HCT116 (cell line): ENCODE measurements around the gene GGA1. TPM values are rescaled to one million over a fixed set of nuclear protein-coding genes. Genes with fewer than 3 reads are reported as not detected.

ENCODE experiments used
- ATAC-seq: fragments of 200-7000 bp; cut with Tn5 transposase; 2 replicates; pipeline ENCODE4 v1.9.1; 2020; ENCODE audit warnings: mild to moderate bottlenecking, moderate library complexity
- BruUV-seq: library from RNA; stranded (reverse); fragments of 400-500 nt; replicated peaks from 2 replicates; lab custom pipeline; 2021; lab: Mats Ljungman, UMichigan
- CTCF ChIA-PET: fragments of 300-600 bp; sonication (Branson Sonifier 250); formaldehyde crosslinking; loops from one replicate; lab custom pipeline; 2021; ENCODE audit warnings: antibody characterized with exemption; lab: Charles Lee
- POLR2A ChIA-PET: fragments of 300-600, 350-600 bp; sonication (Branson Sonifier 250); formaldehyde crosslinking; loops from one replicate; lab custom pipeline; 2021; ENCODE audit warnings: antibody characterized with exemption; lab: Charles Lee
- RAD21 ChIA-PET, 2 experiments: fragments of 300-600 bp; sonication (Branson Sonifier 250); formaldehyde crosslinking; loops; one replicate each; lab custom pipeline; 2023; ENCODE audit warnings: low total read pairs in 2 of 2; ENCODE audit not compliant: uncharacterized antibody in 2 of 2, unreplicated experiment in 2 of 2, low non-redundant PET in 1 of 2; lab: Charles Lee
- DNase-seq: peaks from one replicate; pipeline ENCODE4 v3.0.0-alpha.2; 2010; ENCODE audit warnings: low read depth, low spot score
- H2AFZ ChIP-seq: fragments of 200-600 bp; shearing (Covaris generic), sonication (generic); 2 replicates; pipeline ENCODE4 v1.6.1; 2017; ENCODE audit warnings: low read depth, mixed run types, mixed read lengths, antibody characterized with exemption, low read length; ENCODE audit not compliant: poor library complexity, severe bottlenecking
- H3K27ac ChIP-seq: 2 replicates; pipeline ENCODE4 v1.5.1; 2012; ENCODE audit warnings: low read depth, low read length
- H3K27me3 ChIP-seq: fragments of 200-600 bp; sonication (generic); 2 replicates; pipeline ENCODE4 v1.6.1; 2016; ENCODE audit warnings: mixed run types, low read length, mixed read lengths; ENCODE audit not compliant: insufficient read depth
- H3K36me3 ChIP-seq, 2 experiments: fragments of 200-500 bp in 1 of 2; fragments of 200-600 bp in 1 of 2; sonication (Bioruptor generic) in 1 of 2; sonication (generic) in 1 of 2; 2 replicates each; pipeline versions ENCODE4 v1.5.1 to v1.6.1; 2014 to 2016; ENCODE audit warnings: low read length in 2 of 2, inconsistent platforms in 1 of 2, mixed read lengths in 1 of 2, mixed run types in 1 of 2; ENCODE audit not compliant: insufficient read depth in 2 of 2, control insufficient read depth in 1 of 2
- H3K4me1 ChIP-seq, 2 experiments: fragments of 200-600 bp in 1 of 2; sonication (generic) in 1 of 2; 2 replicates each; pipeline versions ENCODE4 v1.5.1 to v1.6.1; 2012 to 2017; ENCODE audit warnings: low read length in 2 of 2, inconsistent platforms in 1 of 2, mild to moderate bottlenecking in 1 of 2, mixed read lengths in 1 of 2, mixed run types in 1 of 2, moderate library complexity in 1 of 2; ENCODE audit not compliant: insufficient read depth in 2 of 2, control insufficient read depth in 1 of 2
- H3K4me2 ChIP-seq: fragments of 200-600 bp; sonication (generic); 2 replicates; pipeline ENCODE4 v1.6.1; 2017; ENCODE audit warnings: mixed run types, low read length, mixed read lengths
- H3K4me3 ChIP-seq, 2 experiments: fragments of 200-600 bp in 1 of 2; sonication (generic) in 1 of 2; replicated peaks in 1 of 2; 2 replicates each; pipeline ENCODE4 v1.5.1; 2011 to 2016; ENCODE audit warnings: low read length in 2 of 2, control low read depth in 1 of 2, low read depth in 1 of 2, mild to moderate bottlenecking in 1 of 2, mixed read lengths in 1 of 2, mixed run types in 1 of 2
- H3K79me2 ChIP-seq: fragments of 200-600 bp; sonication (generic); 2 replicates; pipeline ENCODE4 v1.6.1; 2017; ENCODE audit warnings: mild to moderate bottlenecking, mixed run types, low read length, moderate library complexity, mixed read lengths; ENCODE audit not compliant: insufficient read depth
- H3K9ac ChIP-seq: fragments of 200-600 bp; sonication (generic); 2 replicates; pipeline ENCODE4 v1.6.1; 2016; ENCODE audit warnings: low read length, mixed read lengths
- H3K9me2 ChIP-seq: fragments of 200-600 bp; sonication (generic), shearing (Covaris generic); 2 replicates; pipeline ENCODE4 v1.6.1; 2017; ENCODE audit warnings: mixed run types, mild to moderate bottlenecking, moderate library complexity; ENCODE audit not compliant: insufficient read depth
- H3K9me3 ChIP-seq, 2 experiments: fragments of 200-500 bp in 1 of 2; fragments of 200-600 bp in 1 of 2; sonication (Bioruptor generic) in 1 of 2; sonication (generic) in 1 of 2; 2 replicates each; pipeline ENCODE4 v1.6.1; 2014 to 2017; ENCODE audit warnings: low read length in 2 of 2, mixed read lengths in 2 of 2, inconsistent platforms in 1 of 2, low read depth in 1 of 2, mild to moderate bottlenecking in 1 of 2, mixed run types in 1 of 2, moderate library complexity in 1 of 2; ENCODE audit not compliant: control insufficient read depth in 1 of 2, insufficient read depth in 1 of 2
- H4K20me1 ChIP-seq: fragments of 200-600 bp; sonication (generic), shearing (Covaris generic); 2 replicates; pipeline ENCODE4 v1.6.1; 2017; ENCODE audit warnings: mixed run types, mild to moderate bottlenecking, moderate library complexity; ENCODE audit not compliant: insufficient read depth
- CEBPB ChIP-seq: IDR thresholded peaks from 2 replicates; pipeline ENCODE4 v1.6.1; 2012; ENCODE audit warnings: low read depth
- CTCF ChIP-seq, 3 experiments: fragments of 200-600 bp in 1 of 3; sonication (generic) in 1 of 3; IDR thresholded peaks in 2 of 3; conservative IDR thresholded peaks in 1 of 3; 2 replicates each; pipeline ENCODE4 v1.5.1; 2012 to 2017; ENCODE audit warnings: low read depth in 2 of 3, low read length in 2 of 3, antibody characterized with exemption in 1 of 3, borderline replicate concordance in 1 of 3, control low read depth in 1 of 3, mild to moderate bottlenecking in 1 of 3, mixed read lengths in 1 of 3, mixed run types in 1 of 3, moderate library complexity in 1 of 3; ENCODE audit not compliant: insufficient read depth in 1 of 3
- ELF1 ChIP-seq: IDR thresholded peaks from 2 replicates; pipeline ENCODE4 v1.6.1; 2012; ENCODE audit warnings: low read depth, borderline replicate concordance
- EZH2 ChIP-seq: fragments of 200-600 bp; sonication (generic); IDR thresholded peaks from 2 replicates; pipeline ENCODE4 v1.6.1; 2017; ENCODE audit warnings: antibody characterized with exemption, mixed run types
- EZH2phosphoT487 ChIP-seq: fragments of 200-600 bp; IDR thresholded peaks from 2 replicates; pipeline ENCODE4 v1.6.1; 2018; ENCODE audit warnings: antibody characterized with exemption, borderline replicate concordance
- FOSL1 ChIP-seq: IDR thresholded peaks from 2 replicates; pipeline ENCODE4 v1.6.1; 2012; ENCODE audit warnings: low read depth
- JUND ChIP-seq: IDR thresholded peaks from 2 replicates; pipeline ENCODE4 v1.6.1; 2012
- MAX ChIP-seq: IDR thresholded peaks from 2 replicates; pipeline ENCODE4 v1.6.1; 2012
- POLR2A ChIP-seq: IDR thresholded peaks from 2 replicates; pipeline ENCODE4 v1.7.0; 2011; ENCODE audit warnings: borderline replicate concordance; ENCODE audit not compliant: insufficient read depth, insufficient read length; ENCODE audit errors: extremely low read depth
- RAD21 ChIP-seq: IDR thresholded peaks from 2 replicates; pipeline ENCODE4 v1.6.1; 2012; ENCODE audit warnings: low read depth, mild to moderate bottlenecking
- REST ChIP-seq: IDR thresholded peaks from 2 replicates; pipeline ENCODE4 v1.6.1; 2012; ENCODE audit warnings: low read depth
- SIN3A ChIP-seq: IDR thresholded peaks from 2 replicates; pipeline ENCODE4 v1.6.1; 2012; ENCODE audit warnings: low read depth
- SP1 ChIP-seq: IDR thresholded peaks from 2 replicates; pipeline ENCODE4 v1.6.1; 2012; ENCODE audit warnings: low read depth
- SRF ChIP-seq: IDR thresholded peaks from 2 replicates; pipeline ENCODE4 v1.6.1; 2012; ENCODE audit warnings: low read depth
- TCF7L2 ChIP-seq: IDR thresholded peaks from 2 replicates; pipeline ENCODE4 v1.7.0; 2011; ENCODE audit warnings: borderline replicate concordance, inconsistent platforms; ENCODE audit not compliant: insufficient read depth, insufficient read length; ENCODE audit errors: extremely low read depth
- YY1 ChIP-seq: IDR thresholded peaks from 2 replicates; pipeline ENCODE4 v1.6.1; 2011; ENCODE audit warnings: low read length, low read depth, moderate library complexity, mild to moderate bottlenecking; ENCODE audit not compliant: insufficient replicate concordance; ENCODE audit errors: extremely low read depth
- ZFX ChIP-seq: fragments of 450-650 bp; IDR thresholded peaks from 2 replicates; pipeline ENCODE4 v1.6.1; 2017
- ZNF274 ChIP-seq: fragments of 200-500 bp; sonication (Bioruptor generic); IDR thresholded peaks from 2 replicates; pipeline ENCODE4 v1.6.1; 2014; ENCODE audit warnings: mild to moderate bottlenecking, low read depth, low read length, inconsistent platforms
- intact Hi-C: fragments of 100-400 bp; cut with micrococcal nuclease; formaldehyde crosslinking; loops from 2 replicates; pipeline ENCODE4 v1.10.0; 2022
- total RNA-seq: library from RNA; stranded (reverse); gene quantifications from one replicate; pipeline ENCODE4 v1.2.1, GENCODE V29; 2021; ENCODE audit not compliant: unreplicated experiment
- TF ChIP-seq, protein P1 (sequence below): IDR thresholded peaks from 2 replicates; pipeline ENCODE4 v1.6.1; 2012

The GGA1 gene
- total RNA-seq, 1 experiment from 2014 or later: 89.8 TPM

DNA sequence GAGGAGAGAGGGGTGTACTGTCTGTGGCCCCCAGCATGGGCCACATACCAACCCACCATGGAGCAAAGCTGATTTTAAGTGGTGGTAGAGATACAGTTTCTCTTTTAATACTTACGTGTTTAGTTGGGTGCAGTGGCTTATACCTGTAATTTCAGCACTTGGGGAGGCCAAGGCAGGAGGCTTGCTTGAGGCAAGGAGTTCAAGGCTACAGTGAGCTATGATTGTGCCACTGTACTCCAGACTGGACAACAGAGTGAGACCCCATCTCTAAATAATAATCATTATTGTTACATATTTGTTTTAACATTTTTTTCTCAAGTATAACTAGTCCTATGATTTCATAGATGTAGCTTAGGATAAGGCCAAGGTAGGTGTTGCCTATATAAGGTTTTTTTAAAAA lies 8.8 kb downstream of the GGA1 start:
- peaks cover 31 to 35% of the 10 kb centered on the region in 2 experiments for H3K36me3 ChIP-seq
- TF ChIP-seq CTCF (IDR thresholded peaks at IDR 0.05 in 2 of 3, conservative IDR thresholded peaks at IDR 0.05 in 1 of 3; ENCODE audit: borderline replicate concordance in 1 of 3, insufficient read depth in 1 of 3, low read depth in 2 of 3, low read length in 2 of 3): no peak
- TF ChIP-seq, protein P1, sequence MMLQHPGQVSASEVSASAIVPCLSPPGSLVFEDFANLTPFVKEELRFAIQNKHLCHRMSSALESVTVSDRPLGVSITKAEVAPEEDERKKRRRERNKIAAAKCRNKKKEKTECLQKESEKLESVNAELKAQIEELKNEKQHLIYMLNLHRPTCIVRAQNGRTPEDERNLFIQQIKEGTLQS: no peak
- no peak for TF ChIP-seq ZNF274
- no peak for TF ChIP-seq ZFX
- TF ChIP-seq POLR2A: no peak
- TF ChIP-seq SRF: no peak
- no peak for TF ChIP-seq RAD21
- no peak for TF ChIP-seq CEBPB
- TF ChIP-seq MAX: no peak
- TF ChIP-seq REST: no peak
- TF ChIP-seq JUND: no peak
- no peak for TF ChIP-seq TCF7L2
- TF ChIP-seq EZH2: no peak
- TF ChIP-seq YY1: no peak
- no peak for TF ChIP-seq EZH2phosphoT487
- no peak for TF ChIP-seq FOSL1
- TF ChIP-seq ELF1: no peak
- TF ChIP-seq SP1: no peak
- no peak for TF ChIP-seq SIN3A
- TSS peak; percentile 33 for BruUV-seq

More for the DNA sequence above, 8.8 kb downstream of the GGA1 start:
- DNase-seq: no peak
- ChIA-PET RAD21 (no interaction called here), POLR2A (interaction anchor here (1.3 kb wide), 1 partner anchor 25 kb away, joined by 8 read pairs; no protein-coding TSS in a partner anchor), CTCF (interaction anchor here (1.0 kb wide), 1 partner anchor 8 kb away, joined by 3 read pairs; no protein-coding TSS in a partner anchor)
- no peak overlapping the region for H3K27ac ChIP-seq
- ATAC-seq: no peak
- H2AFZ ChIP-seq: no peak overlapping the region
- no peaks in the 10 kb centered on the region; the same call in 1 of the 2 replicates for H3K79me2 ChIP-seq
- H3K9me3 ChIP-seq: no peaks in the 10 kb centered on the region
- no peak overlapping the region for H3K4me3 ChIP-seq
- H3K9me2 ChIP-seq: no peaks in the 10 kb centered on the region
- H3K27me3 ChIP-seq: no peaks in the 10 kb centered on the region
- no peaks in the 10 kb centered on the region for H4K20me1 ChIP-seq
- no peak overlapping the region for H3K4me2 ChIP-seq
- H3K9ac ChIP-seq: no peak overlapping the region
- 0 out of 4 replicates have a peak, but pooled peaks cover 2% of the 10 kb centered on the region in 2 experiments for H3K4me1 ChIP-seq
- intact Hi-C loops: no loop called here
